Transverse colon (tissue), 3 donors: Measurements from ENCODE around the gene MOB2.
"Not testable (repeated sequence)": the region's sequence is repeated elsewhere in the genome, so short reads cannot be mapped to it uniquely, and the experiment has no call there.

Experiments used
- POLR2A ChIP-seq: fragments of 450-650 bp; IDR thresholded peaks from one replicate; pipeline ENCODE4 v1.6.1; 2016; ENCODE audit warnings: antibody characterized with exemption, mild to moderate bottlenecking, moderate library complexity
- TF ChIP-seq, protein P1 (sequence below), 5 experiments: fragments of 200-600 bp in 3 of 5; fragments of 450-650 bp in 2 of 5; sonication (generic) in 3 of 5; IDR thresholded peaks; 1 replicate in 2 of 5; 2 replicates in 3 of 5; pipeline ENCODE4 v1.5.1; 2016 to 2017; ENCODE audit warnings: antibody characterized with exemption in 5 of 5, inconsistent platforms in 3 of 5, mild to moderate bottlenecking in 2 of 5, moderate library complexity in 1 of 5

DNA sequence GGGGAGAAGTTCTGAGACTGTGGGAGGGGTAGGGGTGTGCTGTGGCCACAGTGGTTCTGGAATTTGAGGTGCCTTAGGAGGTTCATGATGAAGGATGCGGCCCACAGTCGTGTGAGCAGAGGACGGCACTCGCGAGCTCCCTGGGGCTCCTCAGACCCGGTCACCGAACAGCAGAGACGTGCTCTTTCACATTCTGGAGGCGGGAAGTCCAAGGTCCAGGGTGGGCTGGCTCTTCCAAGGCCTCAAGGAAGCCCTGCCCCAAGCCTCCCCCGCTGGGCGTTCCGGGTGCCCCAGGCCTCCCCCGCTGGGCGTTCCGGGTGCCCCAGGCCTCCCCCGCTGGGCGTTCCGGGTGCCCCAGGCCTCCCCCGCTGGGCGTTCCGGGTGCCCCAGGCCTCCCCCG is 63.2 kb downstream of the MOB2 start:
- TF ChIP-seq, protein P1, sequence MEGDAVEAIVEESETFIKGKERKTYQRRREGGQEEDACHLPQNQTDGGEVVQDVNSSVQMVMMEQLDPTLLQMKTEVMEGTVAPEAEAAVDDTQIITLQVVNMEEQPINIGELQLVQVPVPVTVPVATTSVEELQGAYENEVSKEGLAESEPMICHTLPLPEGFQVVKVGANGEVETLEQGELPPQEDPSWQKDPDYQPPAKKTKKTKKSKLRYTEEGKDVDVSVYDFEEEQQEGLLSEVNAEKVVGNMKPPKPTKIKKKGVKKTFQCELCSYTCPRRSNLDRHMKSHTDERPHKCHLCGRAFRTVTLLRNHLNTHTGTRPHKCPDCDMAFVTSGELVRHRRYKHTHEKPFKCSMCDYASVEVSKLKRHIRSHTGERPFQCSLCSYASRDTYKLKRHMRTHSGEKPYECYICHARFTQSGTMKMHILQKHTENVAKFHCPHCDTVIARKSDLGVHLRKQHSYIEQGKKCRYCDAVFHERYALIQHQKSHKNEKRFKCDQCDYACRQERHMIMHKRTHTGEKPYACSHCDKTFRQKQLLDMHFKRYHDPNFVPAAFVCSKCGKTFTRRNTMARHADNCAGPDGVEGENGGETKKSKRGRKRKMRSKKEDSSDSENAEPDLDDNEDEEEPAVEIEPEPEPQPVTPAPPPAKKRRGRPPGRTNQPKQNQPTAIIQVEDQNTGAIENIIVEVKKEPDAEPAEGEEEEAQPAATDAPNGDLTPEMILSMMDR (IDR thresholded peaks at IDR 0.05) = not testable (repeated sequence)
- TF ChIP-seq POLR2A = not testable (repeated sequence)
